Esophagus squamous epithelium (tissue), 4 donors: ENCODE data around the gene TP53I11.

Experiments used
- CTCF ChIP-seq, 6 experiments: fragments of 450-650 bp in 4 of 6; fragments of 200-600 bp in 2 of 6; sonication (generic) in 2 of 6; IDR thresholded peaks; one replicate each; pipeline ENCODE4 v1.5.1; 2016 to 2019; ENCODE audit warnings: antibody characterized with exemption in 6 of 6, mild to moderate bottlenecking in 4 of 6, moderate library complexity in 4 of 6
- POLR2A ChIP-seq, 4 donors: fragments of 450-650 bp; IDR thresholded peaks; one replicate each; pipeline ENCODE4 v1.6.1; 2017; ENCODE audit warnings: antibody characterized with exemption in 4 of 4, mild to moderate bottlenecking in 4 of 4, moderate library complexity in 3 of 4

GRCh38 chr11:44945666-44946065 lies 5.0 kb downstream of the TP53I11 start:
- TF ChIP-seq POLR2A (IDR thresholded peaks at IDR 0.05) (no peak), CTCF (IDR thresholded peaks at IDR 0.05) (no peak)
